CD4-positive, alpha-beta T cell treated with Interleukin-15 for 4 hours (primary cell): ENCODE measurements around the gene PLEKHA4.

Experiments
- DNase-seq: peaks from one replicate; pipeline ENCODE4 v3.0.0-alpha.2; 2020; ENCODE audit warnings: low spot score

The PLEKHA4 gene

DNA sequence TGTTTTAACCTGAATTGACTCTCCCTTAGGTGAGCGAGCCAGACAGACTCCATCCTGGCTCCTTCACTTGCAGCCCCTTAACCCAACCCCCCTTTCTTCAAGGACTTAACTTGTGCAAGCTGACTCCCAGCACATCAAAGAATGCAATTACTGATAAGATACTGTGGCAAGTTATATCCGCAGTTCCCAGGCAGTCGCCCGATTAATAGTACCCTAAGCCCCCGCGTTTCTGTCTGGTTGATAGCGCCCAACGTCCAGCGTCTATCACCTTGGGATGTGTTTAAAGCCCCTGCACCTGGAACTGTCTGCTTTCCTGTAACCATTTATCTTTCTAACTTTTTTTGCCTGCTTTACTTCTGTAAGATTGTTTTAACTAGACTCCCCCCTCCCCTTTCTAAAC is 38.3 kb downstream of the PLEKHA4 start:
- no peak for DNase-seq

GRCh38 chr19:48826606-48827020 is 41.8 kb downstream of the PLEKHA4 start:
- no peak for DNase-seq

- DNase-seq: no peak
These were observed 45.9 kb downstream of the PLEKHA4 start for GRCh38 chr19:48822514-48822913.

GRCh38 chr19:48821633-48822032 is 46.8 kb downstream of the PLEKHA4 start:
- no peak for DNase-seq

DNA sequence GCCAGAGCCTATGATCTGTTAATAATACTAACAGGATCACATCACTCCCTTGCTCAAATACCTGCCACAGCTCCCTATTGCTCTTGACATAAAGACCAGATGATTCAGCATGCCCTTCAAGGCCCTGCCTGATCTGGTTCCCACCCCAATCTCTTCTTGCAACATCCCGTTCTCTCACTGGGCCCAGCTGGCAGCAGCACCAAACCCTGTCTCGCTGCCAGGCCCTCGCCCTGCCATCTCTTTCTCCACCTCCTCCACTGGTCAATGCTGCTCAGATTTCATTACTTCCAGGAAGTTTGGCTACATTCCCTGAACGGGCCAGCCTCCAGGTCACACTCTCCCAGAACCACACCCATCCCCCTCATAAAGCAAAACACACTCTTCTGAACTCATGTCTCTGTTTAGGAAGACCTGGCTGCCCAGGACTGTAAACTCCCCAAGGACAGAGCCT is 49.0 kb downstream of the PLEKHA4 start:
- DNase-seq: no peak

DNA sequence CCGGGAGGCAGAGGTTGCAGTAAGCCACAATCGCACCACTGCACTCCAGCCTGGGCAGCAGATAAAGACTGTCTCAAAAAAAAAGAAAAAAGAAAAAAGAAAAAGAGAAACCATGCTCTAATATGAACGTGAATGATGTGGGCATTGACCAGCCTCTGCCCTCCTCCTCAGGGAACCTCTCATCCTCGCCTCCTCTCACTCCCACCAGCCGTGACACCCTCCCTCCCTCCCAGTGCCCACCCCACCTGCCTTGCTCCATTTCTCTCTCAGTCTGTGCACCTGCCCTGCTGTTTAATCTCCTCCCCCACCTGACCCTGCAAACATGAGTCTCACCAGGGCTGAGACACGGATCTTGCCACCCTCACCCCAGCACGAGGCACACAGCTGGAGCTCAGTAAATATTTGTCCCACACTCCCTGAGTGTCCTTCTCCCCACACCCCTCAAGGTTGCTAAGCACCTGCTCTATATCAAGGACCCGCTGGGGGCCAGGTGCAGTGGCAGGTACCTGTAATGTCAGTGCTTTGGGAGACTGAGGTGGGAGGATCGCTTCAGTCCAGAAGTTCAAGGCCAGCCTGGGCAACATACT is 50.1 kb downstream of the PLEKHA4 start:
- DNase-seq: no peak

- no peak for DNase-seq
These were observed 50.8 kb downstream of the PLEKHA4 start for GRCh38 chr19:48817585-48818124.

GRCh38 chr19:48815870-48816501 is 52.4 kb downstream of the PLEKHA4 start:
- DNase-seq: peak; percentile 20

DNA sequence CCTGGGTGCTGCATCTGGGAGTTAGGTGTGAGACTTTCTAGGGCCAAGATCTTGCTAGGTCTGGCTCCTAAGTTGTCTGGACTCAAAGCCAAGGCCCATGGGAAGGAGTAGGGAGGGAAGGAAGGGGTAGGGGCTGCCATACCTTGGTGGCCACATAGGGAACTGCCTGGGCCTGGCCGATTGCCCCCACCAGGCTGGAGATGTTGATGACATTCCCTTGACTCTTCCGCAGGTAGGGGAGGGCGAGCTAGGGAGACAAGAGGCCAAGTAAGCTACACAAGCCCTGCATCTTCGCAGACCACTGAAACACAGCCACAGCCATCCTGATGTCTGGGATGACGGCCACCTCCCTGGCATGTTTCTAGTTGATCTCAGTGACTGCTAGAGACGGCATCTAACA is 53.5 kb downstream of the PLEKHA4 start:
- DNase-seq: no peak

DNA sequence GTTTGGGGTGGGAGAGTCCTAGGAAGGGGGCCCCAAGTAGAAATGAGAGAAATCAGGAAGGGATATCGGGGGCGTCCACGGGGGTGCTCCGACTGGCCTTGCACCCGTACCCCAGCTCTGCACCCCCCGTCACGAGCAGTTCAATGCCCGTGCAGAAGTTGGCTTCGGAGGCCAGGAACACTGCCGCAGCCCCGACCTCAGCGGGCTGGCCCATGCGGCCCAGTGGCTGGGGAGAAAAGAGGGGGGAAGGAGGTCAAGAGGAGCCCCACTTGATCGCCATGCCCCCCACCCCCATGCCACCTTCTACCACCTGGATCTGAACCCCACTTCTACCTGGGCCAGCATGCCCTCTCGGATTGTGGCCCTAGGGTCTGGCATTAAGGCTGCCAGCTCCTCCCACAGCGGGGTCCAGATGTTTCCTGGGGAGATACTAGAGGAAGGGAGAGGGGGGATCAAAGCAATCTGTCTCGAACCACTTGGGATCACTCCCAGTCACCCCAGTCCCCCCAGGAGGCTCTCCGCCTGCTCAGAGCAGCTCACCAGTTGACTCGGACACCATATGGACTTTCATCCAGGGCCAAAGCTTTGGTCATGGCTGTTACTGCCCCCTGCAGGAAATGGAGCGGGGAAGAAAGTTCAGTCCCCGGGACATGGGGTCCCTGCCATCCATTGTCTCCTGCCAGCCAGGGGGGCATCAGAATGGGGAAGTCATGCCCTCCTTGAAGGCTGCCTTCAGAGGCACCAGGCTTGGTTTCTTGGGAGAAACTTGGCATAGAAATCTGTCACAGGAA is 55.1 kb downstream of the PLEKHA4 start:
- no peak for DNase-seq

- DNase-seq: peak; percentile 67
These were observed 56.1 kb downstream of the PLEKHA4 start for GRCh38 chr19:48812094-48812929.

DNA sequence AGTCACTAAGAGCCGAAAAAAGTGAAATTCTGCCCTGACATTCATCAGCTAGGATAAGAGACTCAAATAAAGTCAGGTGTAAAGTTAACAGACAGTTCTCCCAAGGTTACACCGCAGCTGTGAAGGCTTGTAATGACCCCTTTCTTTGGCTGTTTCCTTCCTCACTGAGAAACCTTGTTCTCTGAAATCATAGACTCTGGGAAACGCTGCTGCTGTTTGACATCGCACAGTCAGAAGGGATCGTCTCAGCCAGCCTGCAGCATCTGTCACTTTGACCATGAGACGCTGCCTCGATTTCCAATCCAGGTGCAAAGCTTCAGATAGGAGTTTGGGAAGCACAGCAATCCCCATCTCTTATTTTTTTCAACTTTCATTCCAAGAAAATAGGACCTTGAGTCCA is 58.3 kb downstream of the PLEKHA4 start:
- no peak for DNase-seq

- no peak for DNase-seq
These were observed 60.7 kb downstream of the PLEKHA4 start for GRCh38 chr19:48807590-48808308.

GRCh38 chr19:48806818-48807589 is 61.4 kb downstream of the PLEKHA4 start:
- peak; percentile 52 for DNase-seq

- no peak for DNase-seq
These were observed 61.9 kb downstream of the PLEKHA4 start for GRCh38 chr19:48806518-48806817.

- no peak for DNase-seq
These were observed 63.0 kb downstream of the PLEKHA4 start for GRCh38 chr19:48805452-48805851.

GRCh38 chr19:48804496-48804895 is 63.9 kb downstream of the PLEKHA4 start:
- DNase-seq: no peak

- no peak for DNase-seq
These were observed 65.8 kb downstream of the PLEKHA4 start for GRCh38 chr19:48802623-48803022.

GRCh38 chr19:48799358-48800300 is 68.8 kb downstream of the PLEKHA4 start:
- no peak for DNase-seq

DNA sequence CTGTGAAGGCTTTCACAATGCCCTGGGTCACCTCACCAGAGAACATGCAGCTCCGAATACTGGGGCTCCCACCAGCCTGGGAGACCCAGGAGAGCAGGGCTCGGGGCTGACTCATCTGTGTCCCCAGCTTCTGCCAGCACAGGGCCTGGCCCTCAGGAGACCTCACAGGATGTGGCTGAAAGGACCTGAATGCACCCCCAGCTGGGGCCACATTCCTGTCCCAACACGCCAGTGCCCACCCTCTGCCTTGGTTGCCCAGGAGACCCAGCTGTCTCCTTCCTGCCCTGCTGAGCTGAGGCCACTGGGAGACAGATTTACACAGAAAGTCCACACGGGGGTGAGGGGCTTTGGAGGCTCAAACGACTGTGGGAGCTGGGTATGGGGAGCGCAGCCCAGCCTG is 69.5 kb downstream of the PLEKHA4 start:
- no peak for DNase-seq
